GM19467 (cell line): ENCODE results near the gene SAMD8.

ENCODE experiments used
- ATAC-seq: cut with Tn5 transposase; IDR thresholded peaks from one replicate; pipeline ENCODE4 v1.9.1; 2021; ENCODE audit warnings: mild to moderate bottlenecking, moderate library complexity; ENCODE audit not compliant: unreplicated experiment

SAMD8 gene

DNA sequence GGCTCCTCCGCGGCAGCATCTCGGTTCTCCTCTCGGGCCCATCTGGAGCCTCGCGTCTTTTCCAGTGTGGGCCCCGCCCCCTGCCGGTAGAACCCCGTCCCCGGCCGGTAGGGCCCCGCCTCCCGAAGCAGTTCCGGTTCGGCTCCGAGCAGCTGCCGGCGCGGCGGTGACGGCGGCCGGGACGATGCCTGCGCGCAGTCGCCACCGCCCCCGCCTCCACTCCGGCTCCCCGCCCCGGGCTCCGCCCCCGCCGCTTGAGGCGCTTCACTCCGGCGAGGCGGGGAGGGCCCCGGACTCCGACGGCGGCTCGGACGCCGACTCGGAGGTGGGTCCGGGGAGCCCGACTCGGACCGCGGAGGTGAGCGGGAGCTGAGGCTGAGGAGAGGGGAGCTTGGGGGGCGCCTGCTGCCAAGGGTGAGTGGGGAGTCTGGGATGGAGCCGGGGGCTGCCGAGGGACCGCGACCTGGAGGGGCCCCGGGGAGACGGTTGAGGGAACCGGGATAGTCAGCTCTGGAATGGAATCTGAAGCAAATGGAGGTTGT lies at the start of gene SAMD8:
Gene SAMD8 (plus strand): TSS at position 292 of the 542 bp plus-strand sequence. CDS start 38,873 bp downstream, outside the sequence.
- peak; percentile 71 for ATAC-seq

DNA sequence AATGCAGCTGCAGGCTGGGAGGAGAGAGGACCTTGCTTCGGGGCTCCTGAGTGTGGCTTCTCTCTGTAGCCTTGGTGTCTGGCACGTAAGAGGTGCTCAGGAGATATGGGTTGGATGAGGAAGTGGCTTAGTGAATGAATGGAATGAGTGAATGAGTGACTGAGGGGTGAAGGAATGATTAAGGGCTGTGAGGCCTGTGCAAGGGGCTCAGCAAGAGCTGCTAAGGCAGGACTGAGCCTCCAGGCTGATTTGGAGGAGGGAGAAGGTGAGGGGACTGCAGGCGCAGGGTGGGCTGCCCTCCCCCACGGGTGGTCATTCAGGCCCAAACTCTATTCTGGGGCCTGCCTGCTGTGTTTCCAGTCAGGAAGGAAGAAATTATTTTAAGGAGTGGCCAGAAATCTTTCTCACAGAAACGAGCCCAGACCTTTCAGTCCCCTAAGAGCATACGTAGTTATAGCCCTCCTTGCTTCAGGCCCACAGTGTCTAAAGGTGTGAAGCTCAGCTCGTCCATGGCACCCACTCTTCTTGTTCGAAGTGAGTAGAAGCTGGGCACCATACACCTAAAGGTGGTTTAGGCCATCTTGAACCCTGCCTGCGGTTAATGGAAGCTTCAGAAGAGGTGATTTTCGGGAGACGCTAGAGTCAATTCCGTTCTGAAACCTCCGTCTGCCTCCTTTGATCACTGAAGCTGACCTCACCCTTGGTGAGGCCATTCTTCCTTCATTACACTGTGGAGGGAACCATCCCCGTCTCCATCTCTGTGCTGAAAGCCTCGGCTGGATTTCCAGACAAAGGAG lies 49.5 kb upstream of the SAMD8 start:
- no peak for ATAC-seq

DNA sequence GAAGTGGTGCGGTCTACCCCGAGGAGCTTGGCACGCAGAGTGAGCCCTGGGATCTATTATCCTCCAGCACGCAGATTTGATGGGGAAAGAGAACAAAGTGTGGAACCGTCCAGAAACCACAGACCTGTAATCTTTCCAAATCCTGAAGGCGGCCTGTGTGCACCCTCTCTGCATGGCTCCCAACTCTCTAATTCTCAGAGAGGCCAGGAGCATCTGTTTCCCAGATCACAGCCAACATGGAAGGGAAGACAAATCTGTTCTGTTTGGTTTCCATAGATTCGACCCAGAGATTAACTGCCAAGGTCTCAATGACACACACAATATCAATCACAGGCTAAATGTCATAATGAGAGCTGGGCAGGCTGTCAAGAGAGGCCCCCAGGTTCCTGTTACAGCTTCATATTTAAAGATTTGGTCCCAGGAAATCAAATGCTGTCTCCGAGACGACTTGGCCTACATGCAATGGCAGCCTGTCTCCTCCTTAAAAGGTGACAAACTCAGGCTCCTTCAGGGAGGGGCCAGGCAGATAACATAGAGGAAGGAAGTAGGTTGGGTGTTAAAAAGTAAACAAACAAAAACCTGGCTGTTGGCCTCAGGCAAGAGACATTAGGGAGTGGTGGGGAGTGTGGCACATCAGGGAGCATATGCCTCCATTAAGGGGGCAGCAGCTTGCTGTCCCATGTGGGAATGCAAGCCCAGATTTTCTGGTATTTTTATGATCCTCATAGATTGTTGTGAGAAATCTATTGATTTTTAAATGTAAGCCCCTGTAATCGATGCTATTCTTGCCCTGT lies 48.8 kb upstream of the SAMD8 start:
- ATAC-seq, result no peak

GRCh38 chr10:75063461-75064230 lies 47.8 kb upstream of the SAMD8 start:
- no peak for ATAC-seq

GRCh38 chr10:75065076-75065475 lies 46.4 kb upstream of the SAMD8 start:
- ATAC-seq, result no peak

DNA sequence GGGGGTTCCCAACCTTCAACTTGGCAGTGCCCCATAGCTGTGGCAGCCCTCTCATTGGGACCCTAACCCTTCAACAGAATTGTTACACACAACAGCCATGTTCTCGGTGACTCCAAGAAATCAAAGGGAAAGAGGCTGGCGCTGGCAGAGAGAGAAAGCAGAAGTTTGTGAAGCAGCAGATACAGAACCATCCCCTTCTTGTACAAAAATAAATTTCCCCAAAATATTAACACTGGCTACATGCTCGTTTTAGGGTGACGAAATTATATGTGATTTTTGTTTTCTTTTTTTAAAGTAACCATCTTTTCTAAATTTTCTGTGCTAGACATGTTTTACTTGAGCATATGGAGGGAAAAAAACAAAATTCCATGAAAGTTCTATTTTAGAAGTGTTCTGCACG lies 45.2 kb upstream of the SAMD8 start:
- ATAC-seq, result no peak

- no peak for ATAC-seq
Measured at GRCh38 chr10:75067272-75067671, 44.2 kb upstream of the SAMD8 start.

DNA sequence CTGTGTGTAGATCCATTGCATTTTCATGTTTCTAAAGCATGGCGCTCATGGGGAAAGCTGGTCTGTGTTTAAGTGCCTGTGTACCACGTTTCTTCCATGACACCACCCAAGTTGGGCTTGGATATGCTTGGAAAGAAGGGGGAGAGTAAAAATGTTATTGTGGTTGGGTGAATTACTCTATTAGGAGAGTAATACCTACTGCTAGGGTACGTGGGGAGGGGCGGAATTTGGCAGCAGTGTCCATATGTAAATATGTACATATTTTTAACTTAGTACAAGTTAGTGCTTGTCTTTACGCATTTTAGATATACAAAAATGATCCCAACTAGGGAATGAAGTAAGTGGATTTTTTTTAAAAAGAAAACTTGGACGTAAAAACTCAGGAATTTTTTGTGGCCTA lies 42.9 kb upstream of the SAMD8 start:
- no peak for ATAC-seq

DNA sequence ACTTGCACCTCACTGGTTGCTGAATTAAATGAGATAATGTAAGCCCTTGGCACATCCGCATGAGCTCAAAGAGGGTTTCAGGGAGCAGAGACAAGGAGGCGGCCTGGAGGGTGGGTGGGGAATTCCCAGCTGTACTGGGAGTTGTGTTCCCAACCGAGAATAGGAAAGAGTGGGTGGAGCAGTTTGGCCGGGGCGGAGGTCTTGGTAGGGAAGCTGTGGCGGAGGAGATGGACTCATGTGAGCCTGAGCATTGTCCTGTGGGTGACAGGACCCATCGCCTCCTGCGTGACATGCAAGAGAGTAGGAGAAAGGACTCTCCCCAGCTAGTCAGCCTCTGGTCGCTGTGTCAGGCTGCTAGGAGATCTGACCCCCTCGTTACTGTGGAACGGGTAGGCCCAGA lies 41.0 kb upstream of the SAMD8 start:
- ATAC-seq, result no peak

- ATAC-seq, result no peak
Measured at GRCh38 chr10:75070961-75071428, 40.5 kb upstream of the SAMD8 start.

DNA sequence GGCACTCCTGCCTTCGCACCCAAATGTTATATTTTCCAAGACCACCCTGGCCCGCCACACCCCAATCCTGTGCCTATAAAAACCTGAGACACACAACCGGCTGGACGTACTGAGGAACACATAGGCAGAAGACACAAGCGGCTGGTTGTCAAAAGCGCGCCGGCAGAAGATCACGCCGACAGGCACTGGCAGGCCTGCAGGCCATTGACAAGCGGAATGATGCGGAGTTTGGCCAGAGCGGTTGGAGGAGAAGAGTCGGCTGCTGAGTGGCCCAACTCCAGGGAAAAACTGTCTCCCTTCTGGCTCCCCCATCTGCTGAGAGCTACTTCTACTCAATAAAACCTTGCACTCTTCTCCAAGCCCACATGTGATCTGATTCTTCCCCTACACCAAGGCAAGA lies 39.7 kb upstream of the SAMD8 start:
- no peak for ATAC-seq

GRCh38 chr10:75072727-75073126 lies 38.7 kb upstream of the SAMD8 start:
- ATAC-seq, result no peak

DNA sequence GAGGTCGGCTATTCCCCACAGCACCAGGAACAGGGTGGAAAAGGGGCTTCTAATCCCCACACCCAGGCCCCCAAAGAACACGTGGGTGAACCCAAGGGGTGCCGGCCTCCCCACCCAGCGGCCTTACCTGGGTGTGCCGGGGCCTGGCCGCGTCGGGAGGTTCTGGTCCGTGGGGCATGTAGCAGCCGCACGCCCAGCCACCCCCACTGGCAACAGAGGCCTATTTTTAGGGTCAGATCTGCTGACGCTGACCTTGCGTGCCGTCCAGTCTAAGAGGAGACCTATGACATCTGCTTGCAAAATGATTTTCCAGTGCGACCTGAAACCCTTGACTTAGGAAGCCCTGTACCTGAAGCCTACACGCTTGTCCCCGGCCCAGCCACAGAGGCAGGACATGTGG lies 38.0 kb upstream of the SAMD8 start:
- no peak for ATAC-seq

DNA sequence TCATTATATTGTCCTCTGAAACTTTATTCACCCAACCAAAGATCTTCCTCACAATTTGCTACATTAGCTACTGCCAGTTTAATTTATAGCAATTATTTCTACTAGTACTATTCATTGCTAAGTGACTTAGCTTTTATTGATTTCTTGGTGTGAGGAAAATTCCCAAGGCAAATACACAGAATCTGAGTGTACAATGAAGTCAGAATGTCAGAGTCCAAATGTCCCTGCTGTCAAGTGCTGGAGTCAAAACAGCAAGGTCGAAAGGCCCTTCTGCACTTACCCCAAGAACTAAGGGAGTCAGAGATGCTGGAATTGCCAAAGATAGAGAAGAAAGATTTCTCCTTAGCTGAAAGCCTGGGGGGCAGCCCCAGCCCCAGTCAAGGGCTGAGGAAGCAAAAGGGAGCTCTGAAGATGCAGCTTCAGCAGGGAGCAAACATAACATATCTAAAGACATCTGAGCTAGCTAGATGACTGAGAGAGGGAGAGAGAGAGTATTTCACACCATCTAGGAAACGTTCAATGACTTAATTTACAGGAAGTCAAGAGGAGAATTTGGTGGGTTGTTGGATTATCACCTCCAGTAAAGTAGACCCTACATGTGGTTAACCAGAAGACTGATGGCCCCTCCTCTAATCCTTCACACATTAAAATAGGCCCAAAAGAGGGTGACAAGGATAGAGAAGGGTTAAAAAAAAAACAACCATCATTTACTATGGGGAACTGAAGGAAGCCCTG lies 36.6 kb upstream of the SAMD8 start:
- no peak for ATAC-seq

DNA sequence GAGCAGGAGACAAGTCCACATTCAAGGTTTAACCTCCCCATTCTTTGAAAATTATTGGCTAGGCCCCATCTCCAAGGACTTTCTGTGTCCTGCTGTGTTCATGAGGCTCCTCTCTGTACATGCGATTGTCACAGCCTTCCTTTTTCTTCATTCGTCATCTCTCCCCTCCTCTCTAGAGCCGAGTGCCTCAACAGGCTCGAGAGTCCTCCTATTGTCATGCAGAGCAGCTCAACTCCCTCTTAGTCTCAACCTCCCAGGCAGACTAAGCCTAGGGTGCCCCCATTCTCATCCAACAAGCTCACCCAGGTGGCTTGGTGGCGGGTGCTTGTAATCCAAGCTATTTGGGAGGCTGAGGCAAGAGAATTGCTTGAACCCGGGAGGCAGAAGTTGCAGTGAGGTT lies 35.1 kb upstream of the SAMD8 start:
- no peak for ATAC-seq

GRCh38 chr10:75079436-75080083 lies 31.9 kb upstream of the SAMD8 start:
- ATAC-seq, result no peak

DNA sequence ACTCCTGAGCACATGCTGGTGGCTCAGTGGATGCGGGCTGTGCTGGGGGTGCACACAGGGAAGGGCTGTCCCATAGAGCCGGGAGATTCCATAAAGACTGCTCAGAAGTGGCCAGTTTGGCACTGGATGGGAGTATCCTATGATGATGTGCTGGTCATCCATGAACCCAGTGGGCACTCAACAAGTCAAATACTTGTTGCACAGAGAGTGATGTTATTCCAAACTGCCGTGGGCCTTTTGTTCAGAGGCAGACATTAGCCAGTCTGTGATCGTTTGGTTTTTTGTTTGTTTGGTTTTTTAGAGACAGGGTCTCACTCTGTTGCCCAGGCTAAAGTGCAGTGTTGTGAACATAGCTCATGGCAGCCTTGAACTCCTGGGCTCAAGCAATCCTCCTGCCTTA lies 30.9 kb upstream of the SAMD8 start:
- ATAC-seq, result no peak

DNA sequence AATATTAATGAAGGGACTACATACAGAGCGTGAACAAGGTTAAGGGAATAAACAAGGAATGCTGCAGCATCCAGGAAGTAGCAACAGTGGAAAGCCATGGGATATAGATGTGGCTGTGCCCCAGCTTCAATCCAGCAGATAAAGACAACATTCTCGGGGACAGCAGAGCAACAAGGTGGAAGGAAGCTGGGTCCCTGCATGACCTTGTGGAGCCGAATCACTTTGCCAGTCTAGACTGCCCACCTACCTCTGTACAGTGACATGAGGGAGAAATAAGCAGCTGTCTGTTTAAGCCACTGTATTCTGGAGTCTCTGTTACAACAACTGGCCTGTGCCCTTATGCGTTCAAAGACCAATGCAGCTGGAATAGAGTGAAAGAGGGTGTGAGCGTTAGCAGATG lies 30.1 kb upstream of the SAMD8 start:
- no peak for ATAC-seq

GRCh38 chr10:75083972-75084833 lies 27.3 kb upstream of the SAMD8 start:
- no peak for ATAC-seq
